NOMO-1 treated with DMSO at 0.1 percent for 48 hours (cell line): Measurements from ENCODE around the gene MAD1L1.
"Not testable (repeated sequence)": the region's sequence is repeated elsewhere in the genome, so short reads cannot be mapped to it uniquely, and the experiment has no call there.

Experiments used
- DNase-seq: peaks from one replicate; lab custom pipeline; 2025; ENCODE audit not compliant: unreplicated experiment; lab: John Stamatoyannopoulos, UW

The MAD1L1 gene

GRCh38 chr7:2005786-2006185, 227.0 kb downstream of the MAD1L1 start:
- no peak for DNase-seq

GRCh38 chr7:2004841-2005725, 227.7 kb downstream of the MAD1L1 start:
- no peak for DNase-seq

GRCh38 chr7:2003931-2004812, 228.6 kb downstream of the MAD1L1 start:
- no peak for DNase-seq

- no peak for DNase-seq
Measured at GRCh38 chr7:2003451-2003930, 229.3 kb downstream of the MAD1L1 start.

- no peak for DNase-seq
Measured at GRCh38 chr7:2002561-2003450, 229.9 kb downstream of the MAD1L1 start.

- no peak for DNase-seq
Measured at GRCh38 chr7:2001601-2002442, 230.9 kb downstream of the MAD1L1 start.

GRCh38 chr7:2000746-2001321, 231.9 kb downstream of the MAD1L1 start:
- no peak for DNase-seq

- DNase-seq = no peak
Measured at GRCh38 chr7:2000153-2000687, 232.5 kb downstream of the MAD1L1 start.

- no peak for DNase-seq
Measured at GRCh38 chr7:1999278-1999984, 233.3 kb downstream of the MAD1L1 start.

- no peak for DNase-seq
Measured at GRCh38 chr7:1998146-1998545, 234.6 kb downstream of the MAD1L1 start.

GRCh38 chr7:1997537-1998076, 235.1 kb downstream of the MAD1L1 start:
- DNase-seq = no peak

- DNase-seq = no peak
Measured at GRCh38 chr7:1996816-1997215, 235.9 kb downstream of the MAD1L1 start.

- DNase-seq = not testable (repeated sequence)
Measured at GRCh38 chr7:1995911-1996420, 236.8 kb downstream of the MAD1L1 start.

- no peak for DNase-seq
Measured at GRCh38 chr7:1995426-1995825, 237.3 kb downstream of the MAD1L1 start.

GRCh38 chr7:1994931-1995330, 237.8 kb downstream of the MAD1L1 start:
- no peak for DNase-seq

GRCh38 chr7:1993776-1994740, 238.7 kb downstream of the MAD1L1 start:
- DNase-seq = no peak
